Measurements from ENCODE around the gene IGFBP3.
"Not testable (repeated sequence)": the region's sequence is repeated elsewhere in the genome, so short reads cannot be mapped to it uniquely, and the experiment has no call there.

- TF ChIP-seq ZNF512 (CRISPR knock-in tag; IDR thresholded peaks at IDR 0.05; ENCODE audit: borderline replicate concordance); ATF1 (CRISPR knock-in tag; IDR thresholded peaks at IDR 0.05); ZNF416 (CRISPR knock-in tag; IDR thresholded peaks at IDR 0.05); AR (CRISPR knock-in tag; IDR thresholded peaks at IDR 0.05); PRDM15 (CRISPR knock-in tag; IDR thresholded peaks at IDR 0.05); SP1 (CRISPR knock-in tag; conservative IDR thresholded peaks at IDR 0.05); ZBTB21 (CRISPR knock-in tag; IDR thresholded peaks at IDR 0.05; ENCODE audit: borderline replicate concordance): not testable (repeated sequence)
- TF ChIP-seq, protein P1, sequence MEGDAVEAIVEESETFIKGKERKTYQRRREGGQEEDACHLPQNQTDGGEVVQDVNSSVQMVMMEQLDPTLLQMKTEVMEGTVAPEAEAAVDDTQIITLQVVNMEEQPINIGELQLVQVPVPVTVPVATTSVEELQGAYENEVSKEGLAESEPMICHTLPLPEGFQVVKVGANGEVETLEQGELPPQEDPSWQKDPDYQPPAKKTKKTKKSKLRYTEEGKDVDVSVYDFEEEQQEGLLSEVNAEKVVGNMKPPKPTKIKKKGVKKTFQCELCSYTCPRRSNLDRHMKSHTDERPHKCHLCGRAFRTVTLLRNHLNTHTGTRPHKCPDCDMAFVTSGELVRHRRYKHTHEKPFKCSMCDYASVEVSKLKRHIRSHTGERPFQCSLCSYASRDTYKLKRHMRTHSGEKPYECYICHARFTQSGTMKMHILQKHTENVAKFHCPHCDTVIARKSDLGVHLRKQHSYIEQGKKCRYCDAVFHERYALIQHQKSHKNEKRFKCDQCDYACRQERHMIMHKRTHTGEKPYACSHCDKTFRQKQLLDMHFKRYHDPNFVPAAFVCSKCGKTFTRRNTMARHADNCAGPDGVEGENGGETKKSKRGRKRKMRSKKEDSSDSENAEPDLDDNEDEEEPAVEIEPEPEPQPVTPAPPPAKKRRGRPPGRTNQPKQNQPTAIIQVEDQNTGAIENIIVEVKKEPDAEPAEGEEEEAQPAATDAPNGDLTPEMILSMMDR (IDR thresholded peaks at IDR 0.05), result not testable (repeated sequence)
- TF ChIP-seq, protein P2, sequence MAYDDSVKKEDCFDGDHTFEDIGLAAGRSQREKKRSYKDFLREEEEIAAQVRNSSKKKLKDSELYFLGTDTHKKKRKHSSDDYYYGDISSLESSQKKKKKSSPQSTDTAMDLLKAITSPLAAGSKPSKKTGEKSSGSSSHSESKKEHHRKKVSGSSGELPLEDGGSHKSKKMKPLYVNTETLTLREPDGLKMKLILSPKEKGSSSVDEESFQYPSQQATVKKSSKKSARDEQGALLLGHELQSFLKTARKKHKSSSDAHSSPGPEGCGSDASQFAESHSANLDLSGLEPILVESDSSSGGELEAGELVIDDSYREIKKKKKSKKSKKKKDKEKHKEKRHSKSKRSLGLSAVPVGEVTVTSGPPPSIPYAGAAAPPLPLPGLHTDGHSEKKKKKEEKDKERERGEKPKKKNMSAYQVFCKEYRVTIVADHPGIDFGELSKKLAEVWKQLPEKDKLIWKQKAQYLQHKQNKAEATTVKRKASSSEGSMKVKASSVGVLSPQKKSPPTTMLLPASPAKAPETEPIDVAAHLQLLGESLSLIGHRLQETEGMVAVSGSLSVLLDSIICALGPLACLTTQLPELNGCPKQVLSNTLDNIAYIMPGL (CRISPR knock-in tag; IDR thresholded peaks at IDR 0.05), result not testable (repeated sequence)
Observed at GRCh38 chr7:45953055-45953454, 32.0 kb upstream of the IGFBP3 start.
